GM12891 (cell line): ENCODE data around the gene ETV6.
A peak's percentile ranks its signal among the peaks of the same experiment; 100 is the strongest.

Source experiments
- DNase-seq: peaks from one replicate; pipeline ENCODE4 v3.0.0; 2011; ENCODE audit warnings: low spot score; ENCODE audit not compliant: insufficient read length
- FAIRE-seq: peaks from 2 replicates; lab custom pipeline; 2011; peaks lifted over from hg19 to GRCh38; lab: Jason Lieb, UNC
- PAX5 ChIP-seq: IDR thresholded peaks from 2 replicates; pipeline ENCODE4 v1.6.1; 2011; ENCODE audit warnings: low read length, moderate library complexity, mild to moderate bottlenecking; ENCODE audit not compliant: insufficient read depth, severe bottlenecking
- POLR2A ChIP-seq: IDR thresholded peaks from 2 replicates; pipeline ENCODE4 v1.6.1; 2011; ENCODE audit warnings: low read depth, low read length, control low read depth
- POLR2AphosphoS5 ChIP-seq: IDR thresholded peaks from 2 replicates; pipeline ENCODE4 v1.6.1; 2011; ENCODE audit warnings: low read depth, low read length, control low read depth
- POU2F2 ChIP-seq: IDR thresholded peaks from 2 replicates; pipeline ENCODE4 v1.6.1; 2011; ENCODE audit warnings: low read depth, mild to moderate bottlenecking, control low read depth, low read length, moderate library complexity
- SPI1 ChIP-seq: IDR thresholded peaks from 2 replicates; pipeline ENCODE4 v1.6.1; 2011; ENCODE audit warnings: low read depth, low read length, control low read depth
- TAF1 ChIP-seq: IDR thresholded peaks from 2 replicates; pipeline ENCODE4 v1.6.1; 2011; ENCODE audit warnings: low read depth, low read length, control low read depth

Gene ETV6

GRCh38 chr12:11746024-11746771 is 96.7 kb downstream of the ETV6 start:
- TF ChIP-seq POLR2A: peak; percentile 67
- TF ChIP-seq SPI1: no peak
- TF ChIP-seq POU2F2: peak; percentile 56; the same call in 1 of the 2 replicates
- no peak for TF ChIP-seq POLR2AphosphoS5
- peak; percentile 73 for TF ChIP-seq PAX5
- DNase-seq (no peak), FAIRE-seq (peak; percentile 97)

GRCh38 chr12:11746940-11747716 is 97.7 kb downstream of the ETV6 start:
- FAIRE-seq: peak; percentile 90
- TF ChIP-seq PAX5 (no peak), POU2F2 (no peak; the same call in 1 of the 2 replicates), POLR2AphosphoS5 (peak; percentile 65), POLR2A (peak; percentile 51), SPI1 (no peak)
- no peak for DNase-seq

GRCh38 chr12:11747969-11748368 is 98.5 kb downstream of the ETV6 start:
- DNase-seq (no peak), FAIRE-seq (peak; percentile 40)
- TF ChIP-seq POLR2A (no peak), TAF1 (no peak), PAX5 (no peak), SPI1 (no peak), POLR2AphosphoS5 (no peak), POU2F2 (no peak)

- FAIRE-seq (no peak), DNase-seq (no peak)
- no peak for TF ChIP-seq POLR2AphosphoS5
- no peak for TF ChIP-seq TAF1
- TF ChIP-seq PAX5: no peak
- TF ChIP-seq SPI1: no peak
- no peak for TF ChIP-seq POLR2A
- TF ChIP-seq POU2F2: no peak
Observed at GRCh38 chr12:11748903-11749302, 99.4 kb downstream of the ETV6 start.

GRCh38 chr12:11749943-11750690 is 100.6 kb downstream of the ETV6 start:
- DNase-seq (peak; percentile 33), FAIRE-seq (peak; percentile 79)
- peak; percentile 62 for TF ChIP-seq POLR2A
- TF ChIP-seq POU2F2: 0 out of 2 replicates have a peak, but pooled peaks have one; percentile 25
- TF ChIP-seq SPI1: peak; percentile 99
- peak; percentile 74; the same call in 1 of the 2 replicates for TF ChIP-seq POLR2AphosphoS5
- TF ChIP-seq TAF1: 0 out of 2 replicates have a peak, but pooled peaks have one; percentile 48
- peak; percentile 35 for TF ChIP-seq PAX5

- DNase-seq: no peak
- peak; percentile 41; the same call in 1 of the 2 replicates for TF ChIP-seq SPI1
- TF ChIP-seq POLR2AphosphoS5: no peak
Observed at GRCh38 chr12:11752403-11753149, 103.1 kb downstream of the ETV6 start.

GRCh38 chr12:11753150-11753499 is 103.7 kb downstream of the ETV6 start:
- DNase-seq: no peak
- FAIRE-seq: peak; percentile 75
- no peak for TF ChIP-seq POU2F2
- no peak for TF ChIP-seq SPI1
- no peak for TF ChIP-seq PAX5
- TF ChIP-seq POLR2A: no peak
- TF ChIP-seq TAF1: no peak
- no peak for TF ChIP-seq POLR2AphosphoS5

More at GRCh38 chr12:11752403-11753149, 103.1 kb downstream of the ETV6 start:
- peak; percentile 52 for FAIRE-seq

GRCh38 chr12:11753826-11754225 is 104.4 kb downstream of the ETV6 start:
- FAIRE-seq (peak; percentile 59), DNase-seq (no peak)
- TF ChIP-seq PAX5 (no peak), SPI1 (no peak), POU2F2 (no peak), POLR2AphosphoS5 (no peak), TAF1 (no peak), POLR2A (no peak)

GRCh38 chr12:11754256-11754655 is 104.8 kb downstream of the ETV6 start:
- FAIRE-seq: no peak
- TF ChIP-seq POLR2A (no peak), SPI1 (no peak), POU2F2 (no peak)
- DNase-seq: no peak
